Esophagus squamous epithelium (tissue), 4 donors: ENCODE results near the gene SEPTIN10.
A peak's percentile ranks its signal among the peaks of the same experiment; 100 is the strongest.

ENCODE experiments used
- CTCF ChIP-seq, 6 experiments: fragments of 450-650 bp in 4 of 6; fragments of 200-600 bp in 2 of 6; sonication (generic) in 2 of 6; IDR thresholded peaks; one replicate each; pipeline ENCODE4 v1.5.1; 2016 to 2019; ENCODE audit warnings: antibody characterized with exemption in 6 of 6, mild to moderate bottlenecking in 4 of 6, moderate library complexity in 4 of 6
- POLR2A ChIP-seq, 4 donors: fragments of 450-650 bp; IDR thresholded peaks; one replicate each; pipeline ENCODE4 v1.6.1; 2017; ENCODE audit warnings: antibody characterized with exemption in 4 of 4, mild to moderate bottlenecking in 4 of 4, moderate library complexity in 3 of 4

GRCh38 chr2:109615637-109616144 is 1.9 kb upstream of the SEPTIN10 start:
- peak in 2 of 6 experiments; percentile 27 to 50 for TF ChIP-seq CTCF (IDR thresholded peaks at IDR 0.05)
- TF ChIP-seq POLR2A (IDR thresholded peaks at IDR 0.05): no peak
